ENCODE results near the gene PXK. TPM values are rescaled to one million over a fixed set of nuclear protein-coding genes. Genes with fewer than 3 reads are reported as not detected.
A peak's percentile ranks its signal among the peaks of the same experiment; 100 is the strongest.

The PXK gene
- total RNA-seq, 6 donors from 2014 or later: 17.6 to 38.8 (median 23.2) TPM

GRCh38 chr3:58377168-58377567 lies 44.5 kb downstream of the PXK start:
- no peaks in the 10 kb centered on the region for H3K27me3 ChIP-seq
- ATAC-seq (ENCODE audit: low FRiP score in 2 of 2): no peak
- H3K4me3 ChIP-seq: no peak overlapping the region
- no peak for DNase-seq
- no peak overlapping the region for H3K27ac ChIP-seq
- TF ChIP-seq POLR2AphosphoS5 (IDR thresholded peaks at IDR 0.05) (no peak), CTCF (IDR thresholded peaks at IDR 0.05) (no peak), POLR2A (IDR thresholded peaks at IDR 0.05) (no peak), EP300 (IDR thresholded peaks at IDR 0.05) (no peak)
- H3K9me3 ChIP-seq: no peaks in the 10 kb centered on the region
- no peaks in the 10 kb centered on the region for H3K36me3 ChIP-seq
- H3K4me1 ChIP-seq: no peaks in the 10 kb centered on the region
- 89 to 94% methylated on average over 5 of the region's 5 CpGs for WGBS, 2 donors

DNA sequence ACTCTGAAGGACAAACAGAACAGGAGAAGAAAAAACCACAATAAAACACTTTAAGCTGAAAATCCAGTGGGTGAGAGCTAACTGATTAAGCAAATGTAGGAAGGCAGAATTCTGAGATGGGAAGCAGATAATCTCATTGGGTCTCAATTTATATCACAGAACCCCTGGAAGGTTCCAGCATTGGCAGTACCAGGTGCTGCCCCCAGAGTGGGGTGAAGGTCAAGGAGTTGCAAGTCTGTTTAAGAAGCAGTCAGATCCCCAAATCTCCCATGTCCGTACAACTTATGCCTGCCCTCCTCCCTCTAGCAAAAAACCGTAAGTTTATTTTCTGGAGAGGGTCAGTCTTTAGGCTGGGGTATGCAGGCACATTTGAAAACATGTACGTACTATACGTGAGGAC lies 45.1 kb downstream of the PXK start:
- Histone ChIP-seq H3K4me1 (no peaks in the 10 kb centered on the region), H3K27me3 (no peaks in the 10 kb centered on the region), H3K27ac (no peak overlapping the region), H3K9me3 (no peaks in the 10 kb centered on the region), H3K4me3 (no peak overlapping the region), H3K36me3 (peaks cover 0 to 3% (median 0%) of the 10 kb centered on the region in 4 donors)
- DNase-seq (no peak), ATAC-seq (ENCODE audit: low FRiP score in 2 of 2) (no peak)
- WGBS, 2 donors: 91 to 95% methylated on average over 4 of the region's 4 CpGs
- TF ChIP-seq EP300 (IDR thresholded peaks at IDR 0.05): no peak
- TF ChIP-seq CTCF (IDR thresholded peaks at IDR 0.05): no peak
- TF ChIP-seq POLR2A (IDR thresholded peaks at IDR 0.05): no peak
- TF ChIP-seq POLR2AphosphoS5 (IDR thresholded peaks at IDR 0.05): no peak

DNA sequence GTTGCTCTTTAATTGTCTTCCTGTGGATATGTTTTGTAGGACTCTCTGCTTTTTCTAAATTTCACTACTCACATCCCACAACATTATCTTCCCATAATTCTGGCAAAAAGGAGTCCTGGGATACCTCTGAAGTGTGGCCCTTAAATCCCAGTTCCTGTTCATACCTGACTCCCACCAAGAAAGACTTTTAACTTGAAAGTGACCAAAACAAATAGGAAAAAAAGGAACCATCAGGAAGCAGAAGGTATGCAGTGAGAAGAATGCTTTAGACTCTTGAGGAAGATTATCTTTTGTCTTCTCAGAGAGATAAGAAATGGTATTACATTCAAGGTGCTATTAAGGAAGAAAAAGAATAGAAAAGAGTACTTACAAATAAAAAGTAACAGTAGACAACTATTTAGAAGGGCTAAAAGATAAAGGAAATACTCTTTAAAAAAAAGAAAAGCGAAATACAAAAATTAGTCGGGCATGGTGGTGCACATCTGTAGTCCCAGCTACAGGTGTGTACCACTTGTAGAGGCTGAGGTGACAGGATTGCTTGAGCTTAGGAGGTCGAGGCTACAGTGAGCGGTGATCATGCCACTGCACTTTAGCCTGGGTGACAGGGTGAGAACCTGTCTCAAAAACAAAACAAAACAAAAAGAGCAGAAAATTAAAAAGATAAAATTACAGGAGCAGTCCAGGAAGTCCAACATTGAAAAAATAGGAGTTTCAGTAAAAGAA lies 46.8 kb downstream of the PXK start:
- TF ChIP-seq POLR2A (IDR thresholded peaks at IDR 0.05) (no peak), POLR2AphosphoS5 (IDR thresholded peaks at IDR 0.05) (no peak), CTCF (IDR thresholded peaks at IDR 0.05) (no peak), EP300 (IDR thresholded peaks at IDR 0.05) (no peak)
- H3K9me3 ChIP-seq: no peaks in the 10 kb centered on the region
- no peak overlapping the region for H3K4me3 ChIP-seq
- no peaks in the 10 kb centered on the region for H3K27me3 ChIP-seq
- H3K36me3 ChIP-seq: peaks cover 0 to 18% (median 1%) of the 10 kb centered on the region in 4 donors
- ATAC-seq (ENCODE audit: low FRiP score in 2 of 2) (no peak), DNase-seq (no peak)
- no peak overlapping the region for H3K27ac ChIP-seq
- 85 to 87% methylated on average over 4 of the region's 4 CpGs for WGBS, 2 donors
- no peaks in the 10 kb centered on the region for H3K4me1 ChIP-seq

GRCh38 chr3:58383476-58383875 lies 50.8 kb downstream of the PXK start:
- DNase-seq (no peak), ATAC-seq (ENCODE audit: low FRiP score in 2 of 2) (no peak)
- Histone ChIP-seq H3K27ac (no peak overlapping the region), H3K9me3 (no peaks in the 10 kb centered on the region), H3K4me3 (no peak overlapping the region), H3K36me3 (peaks cover 0 to 18% (median 1%) of the 10 kb centered on the region in 4 donors), H3K4me1 (peaks cover 16 to 31% (median 18%) of the 10 kb centered on the region in 4 donors), H3K27me3 (no peaks in the 10 kb centered on the region)
- 83 to 84% methylated on average over 2 of the region's 2 CpGs for WGBS, 2 donors
- TF ChIP-seq EP300 (IDR thresholded peaks at IDR 0.05) (no peak), POLR2A (IDR thresholded peaks at IDR 0.05) (no peak), CTCF (IDR thresholded peaks at IDR 0.05) (no peak), POLR2AphosphoS5 (IDR thresholded peaks at IDR 0.05) (no peak)

DNA sequence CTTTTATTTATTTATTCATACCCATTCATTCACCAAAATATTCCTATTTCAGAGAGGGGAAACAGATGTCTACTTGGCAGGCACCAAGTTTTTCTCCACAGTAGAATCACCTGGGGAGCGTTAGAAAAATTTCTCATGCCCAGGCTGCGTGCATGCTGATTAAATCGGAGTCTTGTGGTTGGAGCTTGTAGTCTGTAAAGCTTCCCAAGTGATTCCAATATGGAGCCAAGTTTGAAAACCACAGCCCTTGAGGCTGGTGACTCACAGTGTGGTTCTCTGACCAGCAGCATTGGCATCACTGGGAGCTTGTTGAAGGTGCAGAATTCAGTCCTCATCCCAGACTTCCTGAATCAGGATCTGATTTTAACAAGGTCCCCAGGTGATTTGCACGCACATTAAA lies 51.2 kb downstream of the PXK start:
- no peaks in the 10 kb centered on the region for H3K27me3 ChIP-seq
- H3K4me1 ChIP-seq: peaks cover 17 to 36% (median 19%) of the 10 kb centered on the region in 4 donors
- H3K4me3 ChIP-seq: no peak overlapping the region
- no peaks in the 10 kb centered on the region for H3K9me3 ChIP-seq
- no peak overlapping the region for H3K27ac ChIP-seq
- ATAC-seq (ENCODE audit: low FRiP score in 2 of 2) (peak in 1 of 2 donors; percentile 75), DNase-seq (no peak)
- WGBS, 2 donors: 83 to 93% methylated on average over 4 of the region's 4 CpGs
- no peak for TF ChIP-seq EP300 (IDR thresholded peaks at IDR 0.05)
- no peak for TF ChIP-seq POLR2AphosphoS5 (IDR thresholded peaks at IDR 0.05)
- TF ChIP-seq CTCF (IDR thresholded peaks at IDR 0.05): no peak
- no peak for TF ChIP-seq POLR2A (IDR thresholded peaks at IDR 0.05)
- peaks cover 0 to 18% (median 1%) of the 10 kb centered on the region in 4 donors for H3K36me3 ChIP-seq
